NCI-H524 treated with DMSO at 0.1 percent for 48 hours (cell line): Measurements from ENCODE around the gene ATP8A2.
"Not testable (repeated sequence)": the region's sequence is repeated elsewhere in the genome, so short reads cannot be mapped to it uniquely, and the experiment has no call there.

ENCODE experiments used
- DNase-seq: peaks from one replicate; lab custom pipeline; 2025; lab: John Stamatoyannopoulos, UW

ATP8A2 gene

DNA sequence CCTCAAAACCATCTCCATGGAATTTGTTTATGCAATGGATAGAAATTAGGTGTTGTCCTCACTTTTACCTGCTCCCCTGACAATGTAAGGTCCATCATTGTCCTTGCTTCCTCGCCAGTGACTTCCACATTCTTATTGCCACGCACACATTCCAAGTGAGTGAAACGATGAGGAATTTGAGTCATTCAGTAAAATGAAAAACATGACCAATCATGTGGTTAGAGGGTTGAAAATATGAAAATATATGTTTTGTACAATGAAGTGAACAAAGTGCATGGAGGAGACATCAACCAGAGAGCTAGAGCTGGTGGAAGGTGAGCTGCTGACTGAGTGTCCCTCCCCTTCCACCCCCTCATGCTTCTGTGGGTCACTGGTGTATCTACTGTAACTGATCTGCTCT lies 91.7 kb downstream of the ATP8A2 start:
- DNase-seq = no peak

DNA sequence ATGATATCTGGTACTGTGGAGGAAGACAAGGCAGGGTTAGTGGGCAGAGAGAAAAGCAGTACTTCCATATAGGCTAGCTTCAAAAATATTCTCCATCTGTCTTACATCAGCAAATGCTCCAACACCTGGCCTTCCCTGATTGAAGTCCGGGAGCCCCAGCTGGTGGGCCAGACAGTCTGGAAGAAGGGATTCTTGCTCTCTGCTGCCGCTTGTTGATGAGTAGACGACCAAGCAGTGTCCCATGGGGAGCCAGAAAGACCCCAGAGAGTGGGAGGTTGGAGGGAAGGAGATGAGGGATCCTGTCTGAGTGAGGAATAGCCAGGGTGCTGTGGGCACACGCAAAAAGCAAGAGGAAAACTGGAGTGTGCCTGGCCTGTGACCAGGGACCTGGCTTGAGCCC lies 95.1 kb downstream of the ATP8A2 start:
- DNase-seq = peak; percentile 90

DNA sequence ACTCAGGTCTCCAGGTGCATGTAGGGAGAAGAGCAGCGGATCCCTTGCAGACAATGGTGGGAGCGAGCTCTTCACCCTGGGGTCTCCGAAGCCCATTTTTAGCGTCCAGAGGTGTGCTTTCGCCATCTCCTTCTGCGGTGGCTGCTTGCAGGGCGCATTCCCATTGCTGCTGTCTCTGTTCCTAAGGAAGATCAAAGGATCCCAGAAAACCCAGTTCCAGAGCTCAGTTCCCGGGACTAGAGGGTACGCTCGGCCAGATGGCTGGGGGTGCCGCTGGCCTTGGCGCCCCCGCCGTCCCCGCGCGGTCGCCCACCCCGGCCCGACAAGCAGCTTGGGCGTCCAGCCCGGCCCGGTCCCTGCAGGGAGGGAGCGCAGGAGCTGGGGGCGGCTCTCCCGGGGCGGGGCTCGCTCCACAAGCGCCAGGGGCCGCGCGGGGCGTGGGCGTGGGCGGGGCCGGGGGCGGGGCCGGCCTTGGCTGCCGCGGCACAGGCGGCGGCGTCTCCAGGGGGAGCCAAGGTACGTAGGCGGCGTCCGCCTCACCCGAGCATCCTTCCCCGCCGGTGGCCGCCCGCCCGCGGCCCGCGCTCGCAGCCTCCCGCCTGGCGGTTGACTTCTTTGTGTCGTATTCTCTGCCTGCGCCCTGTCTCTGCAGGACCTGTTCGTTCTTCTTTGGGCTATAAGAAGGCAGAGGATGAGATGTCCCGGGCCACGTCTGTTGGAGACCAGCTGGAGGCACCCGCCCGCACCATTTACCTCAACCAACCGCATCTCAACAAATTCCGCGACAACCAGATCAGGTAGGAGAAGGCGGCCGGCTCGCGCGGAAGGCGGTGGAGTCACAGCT lies 96.8 kb downstream of the ATP8A2 start:
- DNase-seq = peak; percentile 35

DNA sequence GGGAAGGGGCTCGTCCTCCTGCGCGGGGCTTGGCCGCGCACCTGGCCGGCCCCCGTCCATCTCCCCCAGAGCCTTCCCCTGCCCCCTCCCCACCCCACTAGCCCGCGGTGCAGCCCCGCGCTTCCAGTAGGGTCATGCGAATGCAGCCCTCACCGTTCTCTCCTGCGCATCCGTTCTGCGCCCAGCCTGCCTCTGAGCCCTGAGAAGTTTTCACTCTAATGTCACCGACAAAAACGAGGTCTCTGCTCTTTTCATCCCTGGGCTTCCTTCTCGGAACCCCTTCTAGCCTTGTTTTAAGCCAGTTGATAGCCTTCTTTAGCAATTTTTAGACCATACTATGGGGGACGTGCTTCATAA lies 97.4 kb downstream of the ATP8A2 start:
- DNase-seq = no peak

DNA sequence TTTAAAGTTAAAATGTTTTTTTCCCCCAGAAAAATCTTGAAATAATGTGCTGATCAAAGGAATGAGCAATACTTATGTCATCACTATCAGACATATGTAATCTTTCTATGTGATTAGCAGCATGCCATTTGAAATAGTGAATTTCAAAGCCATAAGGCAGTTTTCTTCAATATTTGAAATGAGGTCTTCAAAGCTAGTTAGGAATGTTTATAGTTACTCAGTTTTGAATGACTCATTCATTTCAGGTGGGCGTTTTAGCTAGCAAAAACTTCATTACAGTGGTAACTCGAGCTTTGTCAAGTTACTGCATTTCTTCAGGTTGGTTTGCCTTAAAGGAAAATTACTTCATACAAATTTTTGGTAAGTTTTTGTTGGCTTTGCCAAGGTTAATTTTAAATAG lies 102.1 kb downstream of the ATP8A2 start:
- DNase-seq = no peak

DNA sequence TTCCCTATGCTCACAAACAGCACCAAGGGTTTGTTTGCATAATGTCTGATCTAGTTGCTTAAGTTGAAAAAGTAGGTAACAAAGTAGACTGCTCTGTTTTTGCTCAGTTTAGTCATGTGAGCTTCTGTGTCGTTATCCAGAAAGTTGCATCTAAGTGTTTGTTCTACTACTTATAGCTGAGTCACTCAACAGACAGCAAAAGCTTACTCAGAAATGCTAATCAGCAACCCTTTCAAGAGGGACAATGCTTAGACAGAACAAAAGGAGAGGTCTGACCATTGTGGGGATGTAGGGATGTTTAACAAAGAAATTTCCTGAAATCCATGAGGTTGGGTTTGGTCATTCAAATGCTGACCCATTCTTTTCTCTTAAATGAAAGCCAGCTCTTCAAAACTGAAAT lies 106.4 kb downstream of the ATP8A2 start:
- no peak for DNase-seq

DNA sequence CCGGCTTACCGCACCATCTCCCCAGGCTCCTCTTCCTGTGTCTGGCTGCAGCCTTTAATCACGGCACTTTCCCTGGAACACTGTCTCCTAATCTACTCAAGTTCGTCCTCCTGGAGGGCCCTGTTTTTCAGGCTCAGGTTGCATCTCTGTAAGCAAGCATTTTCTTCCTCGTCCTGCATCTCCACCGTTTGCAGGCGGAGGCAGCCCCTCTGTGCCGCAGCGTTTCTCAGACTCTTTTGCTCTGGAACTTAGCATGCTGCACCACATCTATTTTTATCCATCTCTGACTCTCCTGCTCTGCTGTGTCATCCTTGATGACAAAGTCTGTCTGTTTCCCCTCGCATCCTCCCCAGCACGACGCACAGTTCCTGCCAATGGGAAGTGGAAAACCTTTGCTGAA lies 117.5 kb downstream of the ATP8A2 start:
- DNase-seq = peak; percentile 63

DNA sequence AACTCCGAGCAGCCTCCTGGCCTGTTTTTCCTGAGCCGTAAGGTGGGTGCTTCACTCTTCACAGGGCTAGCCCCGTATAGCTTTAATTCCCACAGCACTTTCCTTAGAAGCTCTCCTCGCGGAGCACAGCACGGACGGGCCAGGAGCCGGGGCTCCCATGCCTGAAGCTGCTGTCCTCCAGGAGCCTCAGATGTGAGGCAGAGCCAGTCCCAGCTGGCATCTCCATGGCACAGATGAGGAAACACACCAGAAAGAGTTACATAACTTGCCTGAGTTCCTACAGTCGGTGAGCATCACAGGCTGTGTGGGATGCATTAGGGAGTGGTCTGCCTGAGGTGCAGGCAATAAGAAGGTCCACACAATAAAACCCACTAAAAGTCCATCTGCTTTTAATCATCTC lies 118.5 kb downstream of the ATP8A2 start:
- no peak for DNase-seq

DNA sequence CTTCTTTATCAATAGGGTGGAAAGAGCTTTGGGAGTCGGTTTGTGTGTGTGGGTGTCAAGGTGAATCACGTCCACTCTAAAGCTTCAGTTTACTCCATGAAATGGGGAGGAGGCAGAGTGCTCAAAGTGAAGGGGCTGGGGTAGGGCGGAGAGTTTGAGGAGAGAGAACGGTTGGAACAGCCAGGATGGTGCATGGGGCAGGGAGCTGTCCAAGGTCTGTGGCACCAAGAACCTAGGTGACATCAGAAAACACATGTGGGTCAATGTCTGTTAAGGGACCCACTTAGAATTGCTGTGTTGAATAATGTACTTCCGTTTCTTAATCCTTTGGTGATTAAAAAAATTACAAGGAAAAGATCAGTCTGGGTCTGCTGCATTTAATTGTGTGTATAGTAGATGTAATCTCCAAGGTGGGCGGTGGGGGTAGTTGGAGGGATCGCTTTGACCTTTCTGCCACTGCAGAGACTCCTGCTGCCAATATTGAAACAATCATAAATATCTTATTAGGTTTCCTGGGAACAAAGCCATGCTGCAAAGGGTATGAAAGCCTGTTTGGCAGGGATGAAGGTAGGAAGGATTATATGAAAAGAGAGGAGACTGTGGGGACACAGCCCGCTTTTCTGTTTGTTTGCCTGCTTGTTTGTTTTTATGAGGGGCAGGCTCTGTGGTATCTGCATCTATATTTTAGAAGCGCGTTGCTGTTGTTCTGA lies 122.3 kb downstream of the ATP8A2 start:
- DNase-seq = no peak

DNA sequence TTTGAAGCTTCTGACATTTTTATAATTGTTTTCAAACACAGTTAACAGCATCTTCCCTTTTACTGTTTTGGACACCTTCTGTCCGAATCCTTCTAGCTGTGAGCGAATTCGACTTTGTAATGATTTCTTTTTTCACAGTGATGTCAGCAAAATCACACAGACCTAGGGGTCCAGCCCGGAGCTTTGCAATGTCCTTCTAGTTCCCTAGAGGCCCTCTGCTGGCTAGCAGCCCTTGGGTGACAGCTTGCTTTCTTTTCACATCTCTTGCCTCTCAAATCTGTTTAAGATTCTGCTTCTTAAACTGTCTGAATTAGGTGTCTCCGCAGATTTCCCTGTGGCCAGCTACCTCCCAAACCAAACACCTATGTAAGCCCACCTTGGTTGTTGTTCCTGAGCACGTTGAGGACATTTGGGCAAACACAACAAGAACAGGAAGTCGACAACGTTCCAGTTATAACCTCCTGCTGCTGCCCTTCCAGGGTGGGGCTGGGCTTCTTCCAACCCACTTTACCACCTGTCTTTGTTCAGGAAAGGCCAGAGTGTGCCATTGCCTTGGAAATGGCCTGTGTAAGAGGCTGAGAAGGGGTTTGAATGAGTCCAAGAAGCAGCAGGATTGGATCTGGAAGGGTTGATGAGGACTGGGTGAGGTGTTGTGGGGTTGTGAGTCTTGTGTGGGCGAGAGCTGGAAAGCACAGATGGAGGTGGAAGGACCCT lies 123.1 kb downstream of the ATP8A2 start:
- peak; percentile 61 for DNase-seq

DNA sequence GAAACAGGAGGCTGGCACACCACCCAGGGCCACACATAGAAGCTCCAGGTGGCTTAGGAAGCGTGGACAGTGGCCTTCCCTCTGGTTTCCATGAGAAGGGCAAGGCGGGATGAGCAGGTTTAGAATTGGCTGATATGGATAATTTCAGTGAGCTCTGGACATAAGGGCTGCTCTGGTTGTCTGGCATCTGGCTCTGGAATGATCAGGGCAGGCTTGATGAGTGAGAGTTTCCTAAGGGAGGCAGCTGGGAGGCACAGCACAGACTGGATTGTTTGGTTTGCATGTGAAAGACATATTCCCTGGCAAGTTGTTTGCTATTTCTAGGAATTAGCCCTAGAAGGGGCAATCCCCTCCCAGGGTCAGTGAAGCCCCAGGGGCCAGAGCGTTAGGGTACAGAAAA lies 129.5 kb downstream of the ATP8A2 start:
- peak; percentile 81 for DNase-seq

DNA sequence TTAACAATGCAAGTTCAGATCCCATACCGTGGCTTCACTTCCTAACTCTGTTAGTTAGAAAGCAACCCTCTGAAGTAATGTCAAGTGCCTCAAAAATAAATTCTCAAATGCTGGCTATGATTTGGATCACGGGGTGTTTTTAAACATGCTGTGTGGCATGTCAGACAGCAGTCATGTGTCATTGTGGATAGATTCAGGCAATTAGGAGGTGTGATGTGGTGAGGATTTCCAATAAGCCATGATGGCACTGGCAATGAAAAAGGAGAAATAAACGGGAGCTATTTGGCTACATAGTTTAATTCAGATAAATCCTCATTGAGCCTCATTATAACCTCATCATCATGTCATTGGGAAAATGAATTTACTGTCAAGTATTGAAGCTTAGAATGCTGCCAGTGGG lies 130.3 kb downstream of the ATP8A2 start:
- DNase-seq = no peak

DNA sequence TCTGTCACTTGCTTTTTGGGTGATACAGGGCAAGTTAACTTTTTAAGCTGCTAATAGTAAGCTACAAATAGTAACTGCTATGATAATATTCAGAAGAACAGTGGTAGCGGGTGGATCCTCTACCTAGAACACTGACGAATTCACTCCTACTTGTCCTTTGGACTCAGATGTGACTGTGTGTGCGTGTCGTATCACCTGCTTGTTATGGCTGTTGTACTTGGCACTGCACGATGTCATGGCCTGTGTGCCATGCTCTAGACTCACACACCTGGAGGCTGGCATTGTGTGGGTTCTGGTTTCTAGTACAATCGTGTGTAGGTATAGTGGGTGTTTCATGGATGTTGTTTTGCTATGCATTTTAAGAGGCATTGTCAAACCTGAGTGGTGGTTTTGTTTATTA lies 130.8 kb downstream of the ATP8A2 start:
- no peak for DNase-seq

DNA sequence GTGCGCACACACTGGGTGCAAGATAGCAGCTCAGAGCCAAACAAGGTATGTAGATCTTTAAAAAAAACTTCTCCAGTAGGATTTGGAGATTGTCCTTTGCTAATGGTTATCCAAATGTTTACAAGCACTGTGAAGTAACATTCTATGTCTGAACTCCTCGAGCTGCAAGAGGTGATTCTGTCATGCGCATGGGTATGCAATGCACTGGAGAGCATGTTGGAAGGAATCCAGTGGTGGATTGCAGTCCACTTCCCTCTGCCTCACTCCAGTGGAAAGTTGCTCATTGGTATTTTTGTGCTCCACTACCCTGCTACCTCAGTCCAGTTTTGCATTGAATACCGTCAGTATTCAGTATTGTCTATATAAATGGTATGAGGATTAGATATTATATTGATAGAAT lies 132.1 kb downstream of the ATP8A2 start:
- DNase-seq = no peak

DNA sequence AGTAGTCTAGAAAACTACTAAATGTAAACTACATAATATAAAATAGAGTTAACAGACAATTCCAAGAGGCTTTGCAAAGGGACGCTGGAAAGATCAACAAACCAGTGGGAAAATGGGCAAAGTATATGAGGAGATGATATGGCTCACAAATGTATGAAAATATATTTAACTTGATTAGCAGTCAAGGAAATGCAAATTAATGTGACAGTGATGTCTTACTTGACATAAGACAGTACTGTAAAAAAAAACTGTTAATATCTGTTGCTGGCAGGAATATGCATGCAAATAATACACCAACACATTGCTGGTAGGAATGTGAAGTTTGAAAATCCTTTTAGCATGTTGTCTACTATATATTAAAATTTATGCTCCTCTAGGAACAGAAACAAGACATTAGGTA lies 136.1 kb downstream of the ATP8A2 start:
- no peak for DNase-seq

DNA sequence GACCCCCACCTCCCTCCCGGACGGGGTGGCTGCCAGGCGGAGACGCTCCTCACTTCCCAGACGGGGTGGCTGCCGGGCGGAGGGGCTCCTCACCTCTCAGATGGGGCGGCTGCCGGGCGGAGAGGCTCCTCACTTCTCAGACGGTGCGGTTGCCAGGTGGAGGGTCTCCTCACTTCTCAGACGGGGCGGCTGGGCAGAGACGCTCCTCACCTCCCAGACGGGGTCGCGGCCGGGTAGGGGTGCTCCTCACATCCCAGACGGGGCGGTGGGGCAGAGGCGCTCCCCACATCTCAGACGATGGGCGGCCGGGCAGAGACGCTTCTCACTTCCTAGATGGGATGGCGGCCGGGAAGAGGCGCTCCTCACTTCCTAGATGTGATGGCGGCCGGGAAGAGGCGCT lies 141.3 kb downstream of the ATP8A2 start:
- not testable (repeated sequence) for DNase-seq

DNA sequence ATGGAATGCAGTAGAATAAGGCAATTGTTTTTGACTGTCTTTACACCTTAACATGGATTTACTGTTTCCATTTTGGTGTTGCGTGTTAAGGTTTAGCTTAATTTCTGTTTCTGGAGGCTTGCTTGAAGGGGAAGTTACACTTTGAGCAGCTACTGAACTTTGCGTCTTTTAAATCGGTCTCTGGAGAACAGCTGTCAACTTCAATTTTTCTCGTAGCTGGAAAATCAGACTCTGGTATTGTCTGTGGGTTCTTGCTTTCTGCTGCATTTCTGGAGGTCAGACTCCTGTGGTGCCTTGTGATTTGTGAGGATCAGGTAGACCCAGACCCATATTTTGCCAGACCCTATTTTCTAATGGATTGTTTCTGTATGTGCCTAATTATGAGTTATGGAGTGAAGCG lies 146.7 kb downstream of the ATP8A2 start:
- DNase-seq = no peak

DNA sequence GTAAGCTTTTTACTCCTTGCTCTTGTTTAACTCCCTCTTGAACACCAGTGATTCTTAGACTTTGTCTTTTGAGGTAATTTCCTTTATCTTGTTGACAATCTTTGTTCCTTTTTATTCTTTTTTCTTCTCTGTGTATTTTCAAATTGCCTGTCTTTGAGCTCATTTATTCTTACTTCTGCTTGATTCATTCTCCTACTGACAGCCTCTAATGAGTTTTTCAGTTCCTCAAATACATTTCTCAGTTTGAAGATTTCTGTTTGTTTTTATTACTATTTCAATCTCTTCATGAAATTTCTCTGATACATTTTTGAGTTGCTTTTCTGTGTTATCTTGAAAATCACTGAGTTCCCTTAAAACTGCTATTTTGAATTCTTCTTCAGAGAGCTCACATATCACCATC lies 154.1 kb downstream of the ATP8A2 start:
- DNase-seq = no peak

DNA sequence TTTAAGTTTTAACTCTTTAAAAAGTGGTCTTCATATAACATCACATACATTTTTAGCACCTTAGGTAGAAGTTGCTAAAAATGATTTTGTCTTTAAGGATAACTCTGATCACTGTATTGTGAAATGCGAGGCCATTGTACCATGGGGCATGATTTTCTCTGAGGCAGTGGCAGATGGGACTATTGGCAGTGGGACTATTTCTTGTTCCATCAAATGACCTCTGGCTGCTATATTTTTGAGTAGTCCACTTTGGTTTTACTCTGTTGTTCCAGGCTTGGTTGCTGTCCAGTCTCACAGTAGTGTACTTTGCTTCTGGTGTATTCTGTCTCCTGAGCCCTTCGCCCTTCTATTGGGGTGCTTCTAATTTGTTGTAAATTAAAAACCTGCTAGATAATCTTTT lies 156.5 kb downstream of the ATP8A2 start:
- DNase-seq = no peak

DNA sequence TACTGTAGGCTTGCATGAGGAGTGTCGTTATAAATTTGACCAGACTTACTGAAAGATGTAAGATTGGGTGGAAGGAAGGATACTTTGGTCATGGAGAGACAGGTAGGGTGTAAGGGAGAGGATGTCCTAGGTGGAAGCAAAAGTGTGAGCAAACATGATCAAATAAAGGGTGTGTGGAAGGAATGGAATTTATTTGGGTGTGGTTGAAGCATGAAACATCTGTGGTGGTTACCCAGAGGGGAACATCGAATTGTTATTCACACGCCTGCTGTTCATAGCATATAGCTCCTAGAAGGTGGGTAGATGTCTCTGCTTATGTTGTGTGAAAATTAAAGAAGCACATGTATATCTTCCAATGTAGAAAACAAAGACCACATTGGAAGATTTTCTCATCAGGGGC lies 157.7 kb downstream of the ATP8A2 start:
- no peak for DNase-seq

DNA sequence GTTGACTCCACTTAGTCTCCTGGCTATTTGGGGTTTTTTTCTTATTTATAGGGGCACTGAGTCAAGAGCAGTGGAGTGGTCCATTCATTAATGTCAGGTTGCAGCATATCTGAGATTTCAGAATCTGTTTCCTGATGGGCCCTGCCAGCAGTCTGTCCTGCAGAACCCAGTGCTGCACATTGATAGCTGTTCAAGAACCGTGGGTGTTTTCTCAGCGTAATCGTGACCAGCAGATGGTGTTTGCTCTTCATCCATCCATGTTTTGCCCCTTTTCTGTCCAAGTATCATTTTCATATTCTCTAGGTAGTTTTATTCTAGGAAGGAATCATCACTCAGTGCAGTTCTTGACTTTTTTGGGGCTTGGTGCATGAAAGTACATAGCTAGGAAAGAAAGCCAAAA lies 166.5 kb downstream of the ATP8A2 start:
- DNase-seq = no peak

DNA sequence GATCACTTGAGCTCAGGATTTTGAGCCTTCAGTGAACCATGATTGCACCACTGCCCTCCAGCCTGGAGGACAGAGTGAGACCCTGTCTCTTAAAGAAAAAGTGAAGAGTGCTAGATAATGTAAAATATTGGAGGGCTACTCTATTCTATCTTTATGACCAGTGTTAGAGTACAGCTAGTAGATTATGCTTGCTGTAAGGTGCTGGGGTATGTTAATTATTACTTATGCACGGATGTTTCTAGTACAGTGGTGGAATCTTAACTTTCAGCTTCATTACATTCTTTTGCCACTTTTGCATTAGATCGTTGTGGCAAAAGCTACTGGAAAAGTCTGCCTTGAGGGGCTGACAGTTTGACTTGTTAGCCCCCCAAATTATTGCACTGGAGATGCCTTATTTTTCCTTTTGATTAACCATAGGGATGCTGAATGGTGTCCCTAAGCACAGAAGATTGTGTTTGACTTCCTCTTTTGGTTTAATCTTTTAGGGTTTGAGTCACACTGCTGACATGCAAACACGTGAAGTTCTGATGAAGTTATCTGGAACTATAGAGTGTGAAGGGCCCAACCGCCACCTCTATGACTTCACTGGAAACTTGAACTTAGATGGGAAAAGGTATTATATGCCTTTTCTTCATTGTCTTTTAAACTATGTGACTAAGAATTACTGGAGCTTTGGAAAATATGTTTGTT lies 169.8 kb downstream of the ATP8A2 start:
- no peak for DNase-seq

DNA sequence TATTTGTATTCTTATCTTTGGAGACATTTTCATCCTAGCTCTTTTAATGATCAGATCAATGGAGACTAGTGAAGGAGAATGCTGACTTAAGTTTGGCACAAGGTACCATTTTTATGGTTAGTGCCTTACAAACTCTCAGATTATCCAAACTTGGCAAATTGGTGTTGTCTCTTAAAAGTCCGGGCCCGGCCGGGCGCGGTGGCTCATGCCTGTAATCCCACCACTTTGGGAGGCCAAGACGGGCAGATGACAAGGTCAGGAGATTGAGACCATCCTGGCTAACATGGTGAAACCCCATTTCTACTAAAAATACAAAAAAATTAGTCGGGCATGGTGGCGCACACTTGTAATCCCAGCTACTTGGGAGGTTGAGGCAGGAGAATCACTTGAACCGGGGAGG lies 177.2 kb downstream of the ATP8A2 start:
- DNase-seq = not testable (repeated sequence)
